ENCODE measurements around the gene RBMY1B.
"Not testable (repeated sequence)": the region's sequence is repeated elsewhere in the genome, so short reads cannot be mapped to it uniquely, and the experiment has no call there.

The RBMY1B gene

DNA sequence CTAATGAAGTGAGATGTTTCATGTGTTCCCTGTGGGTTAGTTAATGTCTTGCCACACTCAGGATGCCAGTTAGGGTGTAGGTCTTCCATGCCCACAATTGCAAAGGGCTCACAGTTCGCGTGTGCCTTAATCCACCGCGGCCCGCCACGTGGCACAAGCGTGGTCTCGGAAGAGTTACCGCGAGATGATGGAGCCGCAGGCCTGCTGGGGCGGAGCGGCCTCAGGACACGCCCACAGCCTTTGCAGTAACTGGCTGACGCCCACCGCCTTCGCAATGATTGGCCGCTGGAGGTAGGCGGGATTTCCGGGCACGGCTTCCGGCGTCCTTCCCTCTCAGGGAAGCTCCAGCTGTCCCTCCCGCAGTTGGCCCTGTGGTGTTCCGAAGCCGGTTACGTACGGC is at the start of gene RBMY1B:
TSS of gene RBMY1B (plus strand) at position 301 of the 400 bp plus-strand sequence. CDS start 2,013 bp downstream, outside the sequence.
- DNase-seq = not testable (repeated sequence)

DNA sequence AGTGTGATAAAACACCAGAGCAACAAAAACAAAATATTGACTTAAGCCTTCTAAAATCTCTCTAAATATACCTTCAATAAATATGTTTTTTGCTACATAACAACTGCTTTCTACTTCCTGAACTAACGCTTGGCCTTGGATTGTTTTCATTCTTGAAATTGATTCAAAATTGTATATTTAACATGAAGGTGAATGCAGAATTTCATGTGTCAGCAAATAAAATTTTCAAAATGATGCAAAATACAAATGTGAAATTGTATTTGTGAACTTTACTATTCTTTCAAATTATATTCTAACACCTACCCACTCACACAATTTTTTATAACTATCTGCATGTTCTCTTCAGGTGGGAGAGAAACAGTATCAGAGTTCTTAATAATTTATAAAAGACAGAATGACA is 48.2 kb upstream of the RBMY1B start:
- DNase-seq = not testable (repeated sequence)

DNA sequence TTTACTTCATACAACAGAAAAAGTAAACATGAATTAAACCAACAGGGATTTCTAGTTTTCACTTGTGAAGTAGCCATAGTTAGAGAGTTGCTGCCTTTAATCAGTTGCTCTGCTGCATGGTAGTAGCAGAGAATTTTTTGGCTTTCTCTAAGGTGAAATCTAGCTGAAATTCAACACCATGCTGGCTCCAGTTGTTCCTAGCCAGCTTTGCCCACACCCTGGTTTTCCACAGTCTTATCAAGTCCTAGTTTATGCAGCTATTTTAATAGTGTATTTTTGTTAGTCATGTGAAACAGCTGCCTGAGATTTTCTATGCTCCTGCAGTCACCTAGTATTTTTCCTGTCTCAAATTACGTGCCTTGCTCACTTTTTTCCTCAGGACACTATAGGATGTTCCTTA is 28.2 kb upstream of the RBMY1B start:
- no peak for DNase-seq

DNA sequence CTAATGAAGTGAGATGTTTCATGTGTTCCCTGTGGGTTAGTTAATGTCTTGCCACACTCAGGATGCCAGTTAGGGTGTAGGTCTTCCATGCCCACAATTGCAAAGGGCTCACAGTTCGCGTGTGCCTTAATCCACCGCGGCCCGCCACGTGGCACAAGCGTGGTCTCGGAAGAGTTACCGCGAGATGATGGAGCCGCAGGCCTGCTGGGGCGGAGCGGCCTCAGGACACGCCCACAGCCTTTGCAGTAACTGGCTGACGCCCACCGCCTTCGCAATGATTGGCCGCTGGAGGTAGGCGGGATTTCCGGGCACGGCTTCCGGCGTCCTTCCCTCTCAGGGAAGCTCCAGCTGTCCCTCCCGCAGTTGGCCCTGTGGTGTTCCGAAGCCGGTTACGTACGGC is 23.4 kb downstream of the RBMY1B start, which contains the start of gene RBMY1A1:
TSS of gene RBMY1A1 (plus strand) at position 301 of the 400 bp plus-strand sequence. CDS start 2,013 bp downstream, outside the sequence.
- not testable (repeated sequence) for DNase-seq

DNA sequence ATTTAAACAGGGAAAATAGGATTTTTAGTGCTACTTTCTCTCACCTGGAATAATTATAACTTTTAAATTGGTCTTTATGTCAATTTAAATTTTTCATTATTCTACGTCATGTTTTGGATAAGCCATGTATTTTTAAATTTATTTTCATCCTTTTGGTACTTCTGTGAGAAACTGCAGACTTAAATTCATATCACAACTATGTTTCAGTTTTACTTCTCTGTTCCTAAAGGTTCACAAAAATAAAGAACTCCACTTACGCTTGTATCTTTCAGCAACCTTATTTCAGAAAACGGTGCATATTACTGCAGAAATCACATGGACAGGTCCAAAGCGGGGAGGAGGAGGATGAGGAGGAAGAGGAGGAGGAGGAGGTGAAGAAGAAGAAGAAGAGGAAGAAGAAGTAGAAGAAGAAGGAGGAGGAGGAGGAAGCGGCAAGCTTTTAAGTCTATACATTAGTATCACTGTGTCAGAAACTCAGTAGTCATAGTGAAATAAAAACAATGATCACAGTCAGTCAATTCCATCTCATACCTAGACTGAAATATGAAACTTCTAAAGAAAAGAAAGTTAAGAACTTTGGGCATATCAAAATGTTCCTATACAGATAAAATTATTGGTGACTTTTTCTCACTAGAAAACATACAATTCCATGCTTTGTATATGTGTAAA is 48.3 kb downstream of the RBMY1B start:
- DNase-seq = not testable (repeated sequence)
